ENCODE measurements around the gene TSPEAR.

GRCh38 chr21:44564886-44565598 lies 146.3 kb downstream of the TSPEAR start:
- no peak for TF ChIP-seq CTCF (IDR thresholded peaks at IDR 0.05)
- no peak for TF ChIP-seq POLR2A (IDR thresholded peaks at IDR 0.05)
- no peak for TF ChIP-seq POLR2AphosphoS5 (IDR thresholded peaks at IDR 0.05)

Data from prostate gland (tissue), 2 donors.